Neural progenitor cell (in vitro differentiated cells): ENCODE results near the gene MTCP1. TPM values are rescaled to one million over a fixed set of nuclear protein-coding genes. Genes with fewer than 3 reads are reported as not detected.

Experiments used
- DNase-seq: peaks from one replicate; pipeline ENCODE4 v3.0.0-alpha.2; 2016; ENCODE audit warnings: low spot score
- H2AFZ ChIP-seq: fragments of 200-600 bp; sonication (generic); replicated peaks from 2 replicates; pipeline ENCODE4 v1.6.1; 2016; ENCODE audit warnings: antibody characterized with exemption
- H3F3A ChIP-seq: fragments of 200-600 bp; sonication (generic); 2 replicates; pipeline ENCODE4 v1.6.1; 2016; ENCODE audit warnings: antibody characterized with exemption, low read depth
- H3K27ac ChIP-seq: fragments of 200-600 bp; sonication (generic); 2 replicates; pipeline ENCODE4 v1.5.1; 2016; ENCODE audit warnings: mild to moderate bottlenecking
- H3K27me3 ChIP-seq: fragments of 200-600 bp; sonication (generic); 2 replicates; pipeline ENCODE4 v1.6.1; 2016; ENCODE audit warnings: mild to moderate bottlenecking, moderate library complexity
- H3K36me3 ChIP-seq: fragments of 200-600 bp; sonication (generic); 2 replicates; pipeline ENCODE4 v1.5.1; 2016
- H3K4me1 ChIP-seq: fragments of 200-600 bp; sonication (generic); 2 replicates; pipeline ENCODE4 v1.6.1; 2016; ENCODE audit warnings: mixed run types
- H3K4me2 ChIP-seq: fragments of 200-600 bp; sonication (generic); 2 replicates; pipeline ENCODE4 v1.6.1; 2016
- H3K4me3 ChIP-seq: fragments of 200-600 bp; sonication (generic); 2 replicates; pipeline ENCODE4 v1.5.1; 2016
- H3K79me2 ChIP-seq: fragments of 200-600 bp; sonication (generic); 2 replicates; pipeline ENCODE4 v1.6.1; 2016; ENCODE audit warnings: low read depth
- H3K9ac ChIP-seq: fragments of 200-600 bp; sonication (generic); 2 replicates; pipeline ENCODE4 v1.6.1; 2016
- H3K9me3 ChIP-seq: fragments of 200-600 bp; sonication (generic); 2 replicates; pipeline ENCODE4 v1.5.1; 2016; ENCODE audit warnings: low read depth
- H4K20me1 ChIP-seq: fragments of 200-600 bp; sonication (generic); 2 replicates; pipeline ENCODE4 v1.6.1; 2016; ENCODE audit warnings: low read depth
- H3K27ac Mint-ChIP-seq: 3 replicates; pipeline ENCODE4 v1.8.0; 2021; ENCODE audit warnings: mixed read lengths
- H3K27me3 Mint-ChIP-seq: 2 replicates; pipeline ENCODE4 v1.8.0; 2022; ENCODE audit warnings: low read depth, mild to moderate bottlenecking, inconsistent platforms, moderate library complexity, mixed read lengths; ENCODE audit not compliant: insufficient read depth
- H3K36me3 Mint-ChIP-seq: 3 replicates; pipeline ENCODE4 v1.8.0; 2021; ENCODE audit warnings: mixed read lengths
- H3K4me1 Mint-ChIP-seq: 3 replicates; pipeline ENCODE4 v1.8.0; 2021; ENCODE audit warnings: mixed read lengths
- H3K4me3 Mint-ChIP-seq: 3 replicates; pipeline ENCODE4 v1.8.0; 2021; ENCODE audit warnings: mild to moderate bottlenecking, moderate library complexity, mixed read lengths
- H3K9me3 Mint-ChIP-seq: 3 replicates; pipeline ENCODE4 v1.8.0; 2020; ENCODE audit warnings: mixed read lengths
- CTCF ChIP-seq: fragments of 200-600 bp; sonication (generic); IDR thresholded peaks from 2 replicates; pipeline ENCODE4 v1.5.1; 2017; ENCODE audit warnings: antibody characterized with exemption, mild to moderate bottlenecking
- EZH2 ChIP-seq: fragments of 200-600 bp; sonication (generic); IDR thresholded peaks from 2 replicates; pipeline ENCODE4 v1.6.1; 2017; ENCODE audit warnings: antibody characterized with exemption, mild to moderate bottlenecking, moderate library complexity
- EZH2phosphoT487 ChIP-seq: fragments of 200-600 bp; sonication (generic); IDR thresholded peaks from 2 replicates; pipeline ENCODE4 v1.6.1; 2017; ENCODE audit warnings: antibody characterized with exemption
- total RNA-seq: library from RNA; depleted of rRNA; stranded (reverse); fragments of >200 nt; gene quantifications from 2 replicates; pipeline ENCODE4 v1.2.3, GENCODE V29; 2015; ENCODE audit warnings: low replicate concordance

MTCP1 gene
- total RNA-seq, 1 donor from 2014 or later, result 1.2 TPM

GRCh38 chrX:155056471-155056870, 14.5 kb downstream of the MTCP1 start:
- H3K27ac Mint-ChIP-seq, result no peak overlapping the region
- H3K9me3 ChIP-seq, result no peaks in the 10 kb centered on the region
- DNase-seq, result no peak
- no peak overlapping the region for H2AFZ ChIP-seq
- H3K4me3 ChIP-seq, result no peak overlapping the region
- no peaks in the 10 kb centered on the region for H3K79me2 ChIP-seq
- H3F3A ChIP-seq, result no peaks in the 10 kb centered on the region
- TF ChIP-seq EZH2 (no peak), EZH2phosphoT487 (no peak), CTCF (no peak)
- H4K20me1 ChIP-seq, result no peaks in the 10 kb centered on the region
- peaks cover 1% of the 10 kb centered on the region for H3K36me3 Mint-ChIP-seq
- H3K27ac ChIP-seq, result no peak overlapping the region
- H3K27me3 Mint-ChIP-seq, result peaks cover 2% of the 10 kb centered on the region
- H3K27me3 ChIP-seq, result no peaks in the 10 kb centered on the region
- H3K9ac ChIP-seq, result no peak overlapping the region
- peaks cover 4% of the 10 kb centered on the region for H3K9me3 Mint-ChIP-seq
- H3K36me3 ChIP-seq, result no peaks in the 10 kb centered on the region
- no peaks in the 10 kb centered on the region for H3K4me1 Mint-ChIP-seq
- H3K4me2 ChIP-seq, result no peak overlapping the region
- no peak overlapping the region for H3K4me3 Mint-ChIP-seq
- H3K4me1 ChIP-seq, result no peaks in the 10 kb centered on the region

GRCh38 chrX:155055494-155055893, 15.4 kb downstream of the MTCP1 start:
- no peak overlapping the region for H3K4me2 ChIP-seq
- no peaks in the 10 kb centered on the region for H4K20me1 ChIP-seq
- H2AFZ ChIP-seq, result no peak overlapping the region
- DNase-seq, result no peak
- H3K9me3 ChIP-seq, result no peaks in the 10 kb centered on the region
- no peaks in the 10 kb centered on the region for H3K36me3 ChIP-seq
- Mint-ChIP-seq H3K9me3 (peaks cover 4% of the 10 kb centered on the region), H3K27ac (no peak overlapping the region), H3K27me3 (peaks cover 2% of the 10 kb centered on the region), H3K4me3 (no peak overlapping the region), H3K4me1 (no peaks in the 10 kb centered on the region), H3K36me3 (peaks cover 2% of the 10 kb centered on the region)
- no peaks in the 10 kb centered on the region for H3K27me3 ChIP-seq
- TF ChIP-seq EZH2phosphoT487 (no peak), CTCF (no peak), EZH2 (no peak)
- no peaks in the 10 kb centered on the region for H3F3A ChIP-seq
- no peaks in the 10 kb centered on the region for H3K4me1 ChIP-seq
- no peaks in the 10 kb centered on the region for H3K79me2 ChIP-seq
- H3K27ac ChIP-seq, result no peak overlapping the region
- no peak overlapping the region for H3K4me3 ChIP-seq
- H3K9ac ChIP-seq, result no peak overlapping the region

GRCh38 chrX:155054255-155054654, 16.7 kb downstream of the MTCP1 start:
- Mint-ChIP-seq H3K4me3 (no peak overlapping the region), H3K27ac (no peak overlapping the region), H3K36me3 (peaks cover 2% of the 10 kb centered on the region), H3K9me3 (peaks cover 4% of the 10 kb centered on the region), H3K27me3 (peaks cover 2% of the 10 kb centered on the region), H3K4me1 (no peaks in the 10 kb centered on the region)
- H3K4me2 ChIP-seq, result no peak overlapping the region
- no peaks in the 10 kb centered on the region for H3K9me3 ChIP-seq
- H3K9ac ChIP-seq, result no peak overlapping the region
- H3F3A ChIP-seq, result no peaks in the 10 kb centered on the region
- no peak for DNase-seq
- H4K20me1 ChIP-seq, result no peaks in the 10 kb centered on the region
- H3K27me3 ChIP-seq, result no peaks in the 10 kb centered on the region
- no peaks in the 10 kb centered on the region for H3K4me1 ChIP-seq
- H3K79me2 ChIP-seq, result no peaks in the 10 kb centered on the region
- TF ChIP-seq CTCF (no peak), EZH2phosphoT487 (no peak), EZH2 (no peak)
- no peak overlapping the region for H3K27ac ChIP-seq
- no peak overlapping the region for H3K4me3 ChIP-seq
- no peaks in the 10 kb centered on the region for H3K36me3 ChIP-seq
- H2AFZ ChIP-seq, result no peak overlapping the region

GRCh38 chrX:155053656-155054055, 17.3 kb downstream of the MTCP1 start:
- H3K4me2 ChIP-seq, result no peak overlapping the region
- no peaks in the 10 kb centered on the region for H3K36me3 ChIP-seq
- no peak overlapping the region for H3K4me3 Mint-ChIP-seq
- no peak overlapping the region for H2AFZ ChIP-seq
- H3K27ac Mint-ChIP-seq, result no peak overlapping the region
- H3K9me3 Mint-ChIP-seq, result peaks cover 4% of the 10 kb centered on the region
- peaks cover 2% of the 10 kb centered on the region for H3K27me3 Mint-ChIP-seq
- no peak overlapping the region for H3K4me3 ChIP-seq
- H4K20me1 ChIP-seq, result no peaks in the 10 kb centered on the region
- no peaks in the 10 kb centered on the region for H3K9me3 ChIP-seq
- H3K4me1 Mint-ChIP-seq, result no peaks in the 10 kb centered on the region
- H3K4me1 ChIP-seq, result no peaks in the 10 kb centered on the region
- no peaks in the 10 kb centered on the region for H3F3A ChIP-seq
- no peak overlapping the region for H3K9ac ChIP-seq
- H3K27me3 ChIP-seq, result no peaks in the 10 kb centered on the region
- no peaks in the 10 kb centered on the region for H3K79me2 ChIP-seq
- no peak overlapping the region for H3K27ac ChIP-seq
- TF ChIP-seq CTCF (no peak), EZH2phosphoT487 (no peak), EZH2 (no peak)
- peaks cover 2% of the 10 kb centered on the region for H3K36me3 Mint-ChIP-seq
- DNase-seq, result no peak
